ENCODE results near the gene CENPT.

The CENPT gene

DNA sequence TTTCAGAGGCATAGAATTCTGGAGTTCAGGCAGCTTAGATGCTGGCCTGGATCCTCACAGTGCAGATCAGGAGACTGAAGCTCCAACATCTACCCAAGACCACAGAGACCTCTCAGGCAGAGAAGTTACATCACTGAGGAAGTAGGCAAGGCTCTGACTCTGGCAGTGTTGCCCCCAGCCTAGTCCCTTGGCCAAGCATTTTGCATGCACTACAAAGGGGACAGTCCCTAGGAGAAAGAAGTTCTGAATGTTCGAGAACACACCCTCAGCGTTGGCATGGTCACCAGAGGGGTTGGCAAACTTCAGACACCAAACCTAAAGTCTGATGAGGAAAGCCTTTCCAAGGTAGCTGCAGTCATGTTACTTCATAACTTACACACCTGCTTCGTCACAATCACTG, 43.6 kb downstream of the CENPT start:
- ATAC-seq (ENCODE audit: low read depth) (peak; percentile 12), DNase-seq (ENCODE audit: low spot score in 2 of 2) (peak; percentile 22 to 32)
- H3K27me3 Mint-ChIP-seq: no peaks in the 10 kb centered on the region
- H3K4me3 Mint-ChIP-seq: peak overlapping the region; percentile 69
- H3K4me1 Mint-ChIP-seq: peaks cover 40% of the 10 kb centered on the region
- H3K9me3 Mint-ChIP-seq: no peaks in the 10 kb centered on the region
- H3K27ac Mint-ChIP-seq: peak overlapping the region; percentile 84
- peaks cover 8% of the 10 kb centered on the region for H3K36me3 Mint-ChIP-seq

DNA sequence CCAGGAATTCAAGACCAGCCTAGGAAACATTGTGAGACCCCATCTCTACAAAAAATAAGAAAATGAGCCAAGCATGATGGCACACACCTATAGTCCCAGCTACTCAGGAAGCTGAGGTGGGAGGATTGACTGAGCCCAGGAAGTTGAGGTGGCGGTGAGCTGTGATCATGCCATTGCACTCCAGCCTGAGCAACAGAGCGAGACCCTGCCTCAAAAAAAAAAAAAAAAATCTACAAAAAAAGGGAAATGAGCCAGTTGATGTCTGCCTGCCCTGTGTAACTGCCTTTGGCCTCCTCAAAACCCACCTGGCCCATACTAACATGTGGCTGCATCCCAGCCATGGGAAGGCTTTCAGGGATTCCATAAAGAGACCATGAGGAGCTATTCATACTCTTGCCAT, 45.6 kb downstream of the CENPT start:
- H3K27ac Mint-ChIP-seq: peak overlapping the region; percentile 31
- H3K27me3 Mint-ChIP-seq: no peaks in the 10 kb centered on the region
- H3K4me1 Mint-ChIP-seq: peaks cover 40% of the 10 kb centered on the region
- ATAC-seq (ENCODE audit: low read depth): peak; percentile 34
- no peaks in the 10 kb centered on the region for H3K9me3 Mint-ChIP-seq
- DNase-seq (ENCODE audit: low spot score in 2 of 2): peak; percentile 37 to 62
- peak overlapping the region; percentile 52 for H3K4me3 Mint-ChIP-seq
- H3K36me3 Mint-ChIP-seq: peaks cover 11% of the 10 kb centered on the region

DNA sequence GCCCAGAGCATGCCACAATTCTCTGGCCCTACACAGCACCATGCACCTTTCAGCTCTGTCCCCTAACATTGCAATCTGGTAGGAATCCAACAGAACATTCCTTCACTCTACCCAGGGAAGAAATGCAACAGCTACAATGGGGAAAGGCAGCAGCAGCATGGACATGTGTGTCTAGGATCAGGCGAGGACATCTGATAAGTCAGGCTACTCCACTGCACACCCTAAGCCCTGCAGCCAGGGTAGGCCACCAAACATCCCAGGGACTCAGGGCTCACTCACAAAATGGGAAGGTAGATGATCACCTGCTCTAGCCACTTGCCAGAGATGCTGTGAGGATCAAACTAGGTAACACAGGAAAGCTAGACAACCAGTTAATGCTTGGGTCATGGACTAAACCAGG, 46.3 kb downstream of the CENPT start:
- H3K27ac Mint-ChIP-seq: peak overlapping the region; percentile 31
- ATAC-seq (ENCODE audit: low read depth) (no peak), DNase-seq (ENCODE audit: low spot score in 2 of 2) (no peak)
- H3K27me3 Mint-ChIP-seq: no peaks in the 10 kb centered on the region
- peaks cover 46% of the 10 kb centered on the region for H3K4me1 Mint-ChIP-seq
- peak overlapping the region; percentile 3 for H3K4me3 Mint-ChIP-seq
- peaks cover 11% of the 10 kb centered on the region for H3K36me3 Mint-ChIP-seq
- no peaks in the 10 kb centered on the region for H3K9me3 Mint-ChIP-seq

DNA sequence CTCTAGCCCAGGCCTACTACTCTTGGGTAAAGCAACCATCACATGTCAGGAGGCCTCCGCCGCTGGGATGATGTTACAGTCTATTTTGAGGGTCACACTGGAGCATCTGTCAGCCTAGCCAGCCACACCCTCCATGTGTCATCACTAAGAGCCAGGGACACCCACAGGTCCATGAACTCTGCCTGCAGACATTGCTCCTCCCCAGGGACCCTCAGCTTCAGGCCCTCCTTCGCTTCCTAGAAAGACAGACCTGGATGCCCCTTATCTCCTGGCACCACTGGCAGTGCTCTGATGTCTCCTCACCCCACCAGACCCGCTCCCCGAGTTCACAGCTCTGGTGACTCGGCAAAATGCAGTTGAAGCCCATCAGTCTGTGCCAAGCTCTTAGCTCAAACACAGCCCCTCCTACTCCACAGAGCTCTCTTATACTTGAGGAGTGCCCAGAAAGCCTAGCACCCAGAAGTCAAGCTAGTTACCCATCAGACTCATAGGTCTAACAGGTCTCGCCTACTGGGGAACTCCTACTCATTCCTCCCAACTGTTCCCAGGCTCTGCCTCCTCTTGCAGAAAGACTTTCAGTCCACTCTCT, 47.1 kb downstream of the CENPT start:
- no peaks in the 10 kb centered on the region for H3K27me3 Mint-ChIP-seq
- ATAC-seq (ENCODE audit: low read depth): no peak

DNA sequence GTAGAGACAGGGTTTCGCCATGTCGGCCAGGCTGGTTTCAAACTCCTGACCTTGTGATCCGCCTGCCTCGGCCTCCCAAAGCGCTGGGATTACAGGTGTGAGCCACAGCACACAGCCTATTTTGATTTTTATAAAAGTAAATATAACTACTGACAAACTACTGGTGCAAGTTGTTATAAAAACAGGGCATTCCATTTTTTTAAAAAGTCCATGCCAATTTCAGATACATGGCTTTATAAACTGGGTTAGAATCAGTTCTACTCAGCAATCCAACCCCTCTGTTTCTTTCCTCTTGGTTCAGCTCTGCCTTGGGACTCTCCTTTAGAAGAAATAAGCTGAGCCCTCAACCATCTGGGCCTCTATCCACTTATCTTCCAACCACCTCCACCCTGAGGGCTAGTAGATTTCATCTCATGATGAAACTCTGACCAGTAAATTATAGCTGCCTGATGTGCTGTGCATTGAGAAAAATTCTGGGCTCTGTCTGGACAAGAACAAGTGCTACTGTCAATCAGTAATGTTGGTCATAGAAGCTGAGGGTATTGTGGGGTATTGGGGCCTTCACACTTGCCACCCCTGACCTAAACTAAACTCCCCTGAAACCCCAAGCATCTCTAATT, 51.3 kb downstream of the CENPT start:
- peaks cover 6% of the 10 kb centered on the region for H3K36me3 Mint-ChIP-seq
- H3K4me1 Mint-ChIP-seq: peaks cover 20% of the 10 kb centered on the region
- no peaks in the 10 kb centered on the region for H3K9me3 Mint-ChIP-seq
- ATAC-seq (ENCODE audit: low read depth): no peak
- no peak for DNase-seq (ENCODE audit: low spot score in 2 of 2)
- peak overlapping the region; percentile 5 for H3K27ac Mint-ChIP-seq
- no peak overlapping the region for H3K4me3 Mint-ChIP-seq
- no peaks in the 10 kb centered on the region for H3K27me3 Mint-ChIP-seq

More for the DNA sequence above, 47.1 kb downstream of the CENPT start:
- DNase-seq (ENCODE audit: low spot score in 2 of 2): no peak
- Mint-ChIP-seq H3K4me1 (peaks cover 45% of the 10 kb centered on the region), H3K9me3 (no peaks in the 10 kb centered on the region), H3K36me3 (peaks cover 11% of the 10 kb centered on the region), H3K27ac (no peak overlapping the region), H3K4me3 (no peak overlapping the region)

DNA sequence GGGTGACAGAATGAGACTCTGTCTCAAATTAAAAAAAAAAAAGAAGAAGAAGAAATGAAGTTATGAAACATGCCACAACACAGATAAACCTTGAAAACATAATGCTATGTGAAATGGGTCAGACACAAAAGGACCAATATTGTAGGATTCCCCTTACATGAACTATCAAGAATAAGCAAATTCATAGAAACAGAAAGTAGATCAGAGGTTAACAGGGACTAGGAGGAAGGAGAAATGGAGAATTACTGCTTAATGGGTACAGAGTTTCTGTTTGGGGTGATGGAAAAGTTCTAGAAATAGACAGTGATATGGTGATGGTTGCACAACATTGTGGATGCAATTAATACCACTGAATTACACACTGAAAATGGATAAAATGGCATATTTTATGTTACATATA, 57.4 kb downstream of the CENPT start:
- Mint-ChIP-seq H3K36me3 (peaks cover 2% of the 10 kb centered on the region), H3K27ac (no peak overlapping the region), H3K4me1 (peaks cover 13% of the 10 kb centered on the region), H3K4me3 (no peak overlapping the region), H3K27me3 (no peaks in the 10 kb centered on the region), H3K9me3 (no peaks in the 10 kb centered on the region)
- ATAC-seq (ENCODE audit: low read depth): peak; percentile 42
- no peak for DNase-seq (ENCODE audit: low spot score in 2 of 2)

DNA sequence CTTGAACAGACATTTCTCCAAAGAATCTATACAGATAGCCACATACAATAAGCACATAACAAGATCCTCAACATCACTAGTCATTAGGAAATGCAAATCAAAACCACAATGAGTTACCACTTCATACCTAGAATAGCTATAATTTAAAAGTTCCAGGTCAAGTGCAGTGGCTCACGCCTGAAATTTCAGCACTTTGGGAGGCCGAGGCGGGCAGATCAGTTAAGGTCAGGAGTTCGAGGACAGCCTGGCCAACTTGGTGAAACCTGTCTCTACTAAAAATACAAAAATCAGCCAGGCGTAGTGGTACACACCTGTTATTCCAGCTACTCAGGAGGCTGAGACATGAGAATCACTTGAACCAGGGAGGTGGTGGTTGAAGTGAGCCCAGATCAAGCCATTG, 61.0 kb downstream of the CENPT start:
- no peaks in the 10 kb centered on the region for H3K27me3 Mint-ChIP-seq
- peak overlapping the region; percentile 14 for H3K4me3 Mint-ChIP-seq
- ATAC-seq (ENCODE audit: low read depth) (no peak), DNase-seq (ENCODE audit: low spot score in 2 of 2) (no peak)
- H3K4me1 Mint-ChIP-seq: peaks cover 17% of the 10 kb centered on the region
- H3K36me3 Mint-ChIP-seq: peaks cover 2% of the 10 kb centered on the region
- no peaks in the 10 kb centered on the region for H3K9me3 Mint-ChIP-seq
- H3K27ac Mint-ChIP-seq: no peak overlapping the region

DNA sequence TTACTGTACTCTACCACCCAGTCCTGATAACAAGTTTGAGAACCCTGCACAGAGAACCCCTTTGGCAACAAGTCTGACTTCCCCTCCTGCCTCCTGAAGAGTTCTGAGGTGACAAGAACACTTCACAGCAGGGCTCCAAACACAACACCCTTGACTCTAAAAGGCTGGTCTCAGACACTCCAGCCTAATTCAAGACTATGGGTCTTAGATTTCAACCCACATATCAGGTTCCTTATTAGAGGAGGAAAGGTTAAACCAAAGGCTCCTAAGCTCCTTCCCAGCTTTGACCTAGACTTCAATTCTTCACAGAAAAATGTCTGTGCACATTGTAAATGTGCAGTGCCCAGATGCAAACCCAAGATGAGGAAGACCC, 64.2 kb downstream of the CENPT start:
- Mint-ChIP-seq H3K4me1 (peaks cover 30% of the 10 kb centered on the region), H3K9me3 (no peaks in the 10 kb centered on the region), H3K36me3 (peaks cover 6% of the 10 kb centered on the region), H3K27me3 (no peaks in the 10 kb centered on the region), H3K4me3 (no peak overlapping the region), H3K27ac (no peak overlapping the region)
- DNase-seq (ENCODE audit: low spot score in 2 of 2) (no peak), ATAC-seq (ENCODE audit: low read depth) (no peak)

DNA sequence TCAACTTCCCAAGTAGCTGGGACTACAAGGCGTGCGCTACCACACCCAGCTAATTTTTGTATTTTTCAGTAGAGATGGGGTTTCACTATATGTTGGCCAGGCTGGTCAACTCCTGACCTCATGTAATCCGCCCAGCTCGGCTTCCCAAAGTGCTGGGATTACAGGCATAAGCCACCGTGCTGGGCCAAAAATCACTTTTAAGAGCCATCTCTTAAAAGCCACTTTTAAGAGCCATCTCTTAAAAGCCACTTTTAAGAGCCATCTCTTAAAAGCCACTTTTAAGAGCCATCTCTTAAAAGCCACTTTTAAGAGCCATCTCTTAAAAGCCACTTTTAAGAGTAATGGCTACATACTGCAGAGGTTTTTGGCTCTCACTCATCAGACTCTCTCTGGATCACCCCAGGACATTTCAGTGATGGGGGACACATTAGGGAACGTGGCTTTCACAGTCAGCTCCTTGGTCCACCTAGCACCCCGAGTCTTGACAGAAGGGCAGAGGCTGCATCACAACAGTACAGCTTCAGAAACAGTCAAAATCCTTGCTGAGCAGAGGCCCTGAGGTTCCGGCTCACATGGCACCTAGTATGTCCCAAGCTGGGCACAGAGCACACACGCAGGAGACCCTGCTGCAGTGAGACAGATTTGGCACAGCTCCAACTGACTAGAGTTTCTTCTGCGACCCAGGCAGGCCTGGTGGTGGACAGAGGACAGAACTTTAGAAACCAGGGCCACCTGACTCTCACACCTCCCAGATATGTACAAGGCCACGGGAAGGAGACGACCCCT, 64.7 kb downstream of the CENPT start:
- DNase-seq (ENCODE audit: low spot score in 2 of 2) (no peak), ATAC-seq (ENCODE audit: low read depth) (no peak)
- Mint-ChIP-seq H3K4me3 (no peak overlapping the region), H3K27me3 (no peaks in the 10 kb centered on the region), H3K9me3 (no peaks in the 10 kb centered on the region), H3K4me1 (peaks cover 30% of the 10 kb centered on the region), H3K36me3 (peaks cover 6% of the 10 kb centered on the region), H3K27ac (no peak overlapping the region)

DNA sequence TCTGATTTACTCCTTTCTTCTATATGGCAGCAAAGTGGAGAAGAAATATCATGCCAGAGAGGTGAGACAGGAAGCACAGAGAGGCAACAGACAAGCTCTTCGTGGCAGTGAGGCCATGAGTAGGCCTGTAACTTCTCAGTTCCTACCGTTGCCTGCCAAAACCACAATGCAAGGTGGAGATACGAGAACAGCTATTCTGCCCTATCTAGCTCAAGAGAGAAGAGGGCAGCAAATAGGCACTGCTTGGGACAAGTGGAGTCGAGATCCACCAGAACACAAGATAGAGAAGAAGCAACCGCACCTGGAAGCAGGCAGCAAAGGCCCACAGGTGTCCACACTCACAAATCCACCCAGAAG, 66.0 kb downstream of the CENPT start:
- Mint-ChIP-seq H3K9me3 (no peaks in the 10 kb centered on the region), H3K27me3 (no peaks in the 10 kb centered on the region), H3K4me3 (no peak overlapping the region), H3K4me1 (peaks cover 26% of the 10 kb centered on the region), H3K36me3 (peaks cover 6% of the 10 kb centered on the region), H3K27ac (peak overlapping the region; percentile 32)
- DNase-seq (ENCODE audit: low spot score in 2 of 2): no peak
- ATAC-seq (ENCODE audit: low read depth): peak; percentile 38

DNA sequence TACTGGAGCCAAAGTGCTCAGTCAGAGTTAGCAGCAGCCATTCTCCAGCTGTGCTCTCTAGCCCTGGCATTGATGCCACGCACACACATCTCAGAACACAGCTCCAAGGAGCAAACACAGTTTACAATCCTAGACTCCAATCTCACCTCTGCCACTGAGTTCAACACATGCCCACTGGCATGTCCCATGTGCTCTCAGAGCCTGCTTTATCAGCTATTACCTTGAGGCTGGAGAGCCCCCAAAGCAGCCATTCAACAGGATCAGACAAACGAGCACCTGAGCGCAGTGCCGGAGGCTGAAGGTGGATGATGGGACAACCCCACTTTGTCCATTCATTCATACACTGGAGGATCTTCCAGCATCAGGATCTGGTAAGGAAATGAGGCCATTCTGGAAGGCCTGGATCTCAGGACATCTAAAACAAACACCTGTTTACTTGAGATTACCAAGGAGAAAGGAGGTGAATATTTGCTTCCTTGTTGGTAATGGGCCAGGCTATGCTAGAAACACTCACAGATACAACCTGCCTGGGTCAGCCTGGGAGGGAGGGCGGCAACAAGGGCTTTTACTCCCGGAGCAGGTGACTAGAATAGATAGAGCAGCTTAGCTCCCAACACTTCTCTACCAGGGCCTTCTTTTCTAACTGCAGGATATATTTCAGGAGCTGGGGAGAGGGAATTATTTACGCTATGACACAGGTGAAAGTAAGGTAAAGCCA, 66.5 kb downstream of the CENPT start:
- DNase-seq (ENCODE audit: low spot score in 2 of 2) (no peak), ATAC-seq (ENCODE audit: low read depth) (no peak)
- no peaks in the 10 kb centered on the region for H3K9me3 Mint-ChIP-seq
- H3K4me1 Mint-ChIP-seq: peaks cover 22% of the 10 kb centered on the region
- H3K27ac Mint-ChIP-seq: peak overlapping the region; percentile 32
- H3K4me3 Mint-ChIP-seq: no peak overlapping the region
- no peaks in the 10 kb centered on the region for H3K27me3 Mint-ChIP-seq
- peaks cover 3% of the 10 kb centered on the region for H3K36me3 Mint-ChIP-seq

DNA sequence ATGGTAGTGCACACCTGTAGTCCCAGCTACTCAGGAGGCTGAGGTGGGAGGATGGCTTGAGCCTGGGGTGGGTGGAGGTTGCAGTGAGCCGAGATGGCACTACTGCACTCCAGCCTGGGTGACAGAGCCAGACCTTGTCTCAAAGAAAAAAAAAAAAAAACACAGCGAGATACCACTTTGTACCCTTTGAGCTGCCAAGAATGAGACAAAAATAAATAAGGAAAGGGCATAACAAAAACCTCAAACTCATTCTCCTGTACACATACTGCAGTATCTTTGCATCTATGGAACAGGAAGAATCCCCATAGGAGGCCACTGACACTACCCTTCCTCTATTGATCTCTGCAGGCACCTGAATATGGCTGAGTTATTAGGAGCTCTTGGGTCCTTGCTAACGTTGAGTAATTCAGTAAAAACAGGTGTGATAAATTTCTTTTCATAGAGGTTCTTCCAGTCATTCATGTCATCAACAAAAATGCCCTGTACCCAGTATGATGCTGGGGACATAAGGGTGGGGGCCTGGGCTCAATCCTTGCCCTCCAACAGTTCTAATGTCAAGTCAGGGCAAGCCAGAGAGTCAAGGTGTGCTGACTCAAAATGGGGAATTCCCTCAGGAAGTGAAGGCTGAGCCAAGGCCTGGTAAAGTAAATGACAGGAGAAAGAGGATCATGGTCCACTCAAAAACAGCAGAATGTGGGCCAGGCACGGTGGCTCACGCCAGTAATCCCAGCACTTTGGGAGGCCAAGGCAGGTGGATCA, 68.1 kb downstream of the CENPT start:
- no peaks in the 10 kb centered on the region for H3K9me3 Mint-ChIP-seq
- H3K36me3 Mint-ChIP-seq: peaks cover 3% of the 10 kb centered on the region
- no peak for DNase-seq (ENCODE audit: low spot score in 2 of 2)
- H3K27ac Mint-ChIP-seq: no peak overlapping the region
- peaks cover 22% of the 10 kb centered on the region for H3K4me1 Mint-ChIP-seq
- ATAC-seq (ENCODE audit: low read depth): peak; percentile 32
- H3K27me3 Mint-ChIP-seq: no peaks in the 10 kb centered on the region
- no peak overlapping the region for H3K4me3 Mint-ChIP-seq
